Inferior parietal cortex (tissue), 1 donor: ENCODE measurements around the gene ALDH3A2.
"Not testable (repeated sequence)": the region's sequence is repeated elsewhere in the genome, so short reads cannot be mapped to it uniquely, and the experiment has no call there.

Experiments
- DNase-seq: peaks from one replicate; pipeline ENCODE4 v3.0.0-alpha.2; 2016; ENCODE audit errors: extremely low spot score

ALDH3A2 gene

DNA sequence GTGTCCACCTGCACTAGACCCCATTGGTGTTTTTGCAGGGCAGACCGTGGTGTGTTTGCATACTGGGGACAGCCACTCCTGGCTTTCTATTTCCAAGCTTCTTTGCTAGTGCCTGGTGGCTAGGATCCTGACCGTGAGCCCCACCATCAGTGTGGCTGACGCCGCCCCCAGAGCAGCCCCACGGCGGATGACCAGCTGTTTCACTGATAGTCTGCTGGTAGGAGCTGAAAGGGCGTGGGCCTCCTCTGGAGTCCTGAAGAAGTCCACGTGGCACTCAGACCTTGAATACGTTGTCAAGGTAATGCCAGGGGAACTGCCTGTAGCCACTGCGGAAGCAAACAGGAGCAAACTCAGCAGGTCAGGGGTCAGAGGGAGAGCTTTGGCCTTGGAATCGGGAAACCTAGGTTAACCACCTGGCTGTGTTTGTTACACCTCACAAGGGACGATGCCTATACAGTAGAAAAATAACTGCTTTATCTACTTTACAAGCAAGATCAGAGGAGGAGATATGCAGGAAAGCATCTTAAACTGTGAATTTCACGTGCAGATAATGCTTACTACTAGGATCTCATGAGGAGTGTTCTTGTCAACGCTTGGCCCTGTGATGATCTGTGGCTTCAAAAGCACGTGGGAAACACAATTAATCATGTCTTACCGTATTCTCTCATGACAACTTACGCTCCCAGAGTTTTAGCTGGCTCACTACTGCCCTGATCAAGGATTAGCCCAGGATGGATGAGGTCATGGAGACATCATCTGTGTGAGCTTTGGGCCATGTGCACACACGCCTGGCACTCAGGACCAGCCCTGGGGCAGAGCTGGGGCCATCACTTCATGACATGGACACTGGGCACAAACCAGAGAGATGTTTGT, 30.3 kb downstream of the ALDH3A2 start:
- DNase-seq = no peak

DNA sequence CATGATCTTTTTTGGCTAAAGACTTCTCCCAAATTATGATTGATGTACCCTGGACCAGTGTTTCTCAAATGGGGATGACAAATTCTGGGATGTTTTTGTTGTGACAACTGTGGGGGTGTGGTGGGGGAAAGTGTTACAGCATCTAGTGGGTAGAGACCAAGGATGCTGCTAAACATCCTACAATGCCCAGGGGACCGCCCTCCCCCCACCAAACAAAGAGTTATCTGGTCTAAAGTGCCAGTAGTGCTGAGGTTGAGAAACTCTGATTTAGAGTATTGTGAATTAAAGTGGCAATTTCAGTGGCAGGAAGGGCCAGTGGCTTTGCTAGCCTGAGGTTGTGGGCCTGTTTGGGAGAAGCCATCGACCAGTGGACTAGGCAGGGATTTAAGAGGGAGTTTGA, 34.6 kb downstream of the ALDH3A2 start:
- no peak for DNase-seq

DNA sequence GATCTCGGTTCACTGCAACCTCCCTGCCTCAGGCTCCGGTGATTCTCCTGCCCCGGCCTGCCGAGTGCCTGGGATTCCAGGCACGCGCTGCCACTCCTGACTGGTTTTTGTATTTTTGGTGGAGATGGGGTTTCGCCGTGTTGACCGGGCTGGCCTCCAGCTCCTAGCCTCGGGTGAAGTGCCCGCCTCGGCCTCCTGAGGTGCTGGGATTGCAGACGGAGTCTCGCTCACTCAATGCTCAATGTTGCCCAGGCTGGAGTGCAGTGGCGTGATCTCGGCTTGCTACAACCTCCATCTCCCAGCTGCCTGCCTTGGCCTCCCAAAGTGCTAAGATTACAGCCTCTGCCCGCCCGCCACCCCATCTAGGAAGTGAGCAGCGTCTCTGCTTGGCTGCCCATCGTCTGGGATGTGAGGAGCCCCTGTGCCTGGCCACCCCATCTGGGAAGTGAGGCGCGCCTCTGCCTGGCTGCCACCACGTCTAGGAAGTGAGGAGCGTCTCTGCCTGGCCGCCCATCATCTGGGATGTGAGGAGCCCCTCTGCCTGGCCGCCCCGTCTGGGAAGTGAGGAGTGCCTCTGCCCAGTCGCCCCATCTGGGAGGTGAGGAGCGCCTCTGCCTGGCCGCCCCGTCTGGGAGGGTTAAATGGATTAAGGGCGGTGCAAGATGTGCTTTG, 36.5 kb downstream of the ALDH3A2 start:
- not testable (repeated sequence) for DNase-seq

DNA sequence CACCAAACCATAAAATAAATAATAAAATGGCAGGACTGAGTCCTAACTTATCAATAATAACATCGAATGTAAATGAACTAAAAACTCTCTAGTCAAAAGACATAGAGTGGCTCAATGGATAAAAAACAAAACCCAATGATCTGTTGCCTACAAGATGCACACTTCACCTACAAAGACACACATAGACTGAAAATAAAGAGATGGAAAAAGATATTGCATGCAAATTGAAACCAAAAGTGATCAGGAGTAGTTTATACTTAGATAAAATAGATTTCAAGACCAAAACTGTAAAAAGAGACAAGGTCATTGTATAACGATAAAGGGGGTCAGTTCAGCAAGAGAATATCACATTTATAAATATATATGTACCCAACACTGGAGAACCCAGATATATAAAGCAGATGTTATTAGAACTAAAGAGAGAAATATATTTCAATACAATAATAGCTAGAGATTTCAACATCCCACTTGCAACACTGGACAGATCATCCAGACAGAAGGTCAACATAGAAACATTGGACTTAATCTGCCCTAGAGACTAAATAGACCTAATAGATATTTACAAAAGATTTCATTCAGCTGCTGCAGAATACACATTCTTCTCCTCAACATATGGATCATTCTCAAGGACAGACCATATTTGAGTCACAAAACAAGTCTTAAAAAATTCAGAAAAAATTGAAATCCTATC, 38.0 kb downstream of the ALDH3A2 start:
- no peak for DNase-seq

DNA sequence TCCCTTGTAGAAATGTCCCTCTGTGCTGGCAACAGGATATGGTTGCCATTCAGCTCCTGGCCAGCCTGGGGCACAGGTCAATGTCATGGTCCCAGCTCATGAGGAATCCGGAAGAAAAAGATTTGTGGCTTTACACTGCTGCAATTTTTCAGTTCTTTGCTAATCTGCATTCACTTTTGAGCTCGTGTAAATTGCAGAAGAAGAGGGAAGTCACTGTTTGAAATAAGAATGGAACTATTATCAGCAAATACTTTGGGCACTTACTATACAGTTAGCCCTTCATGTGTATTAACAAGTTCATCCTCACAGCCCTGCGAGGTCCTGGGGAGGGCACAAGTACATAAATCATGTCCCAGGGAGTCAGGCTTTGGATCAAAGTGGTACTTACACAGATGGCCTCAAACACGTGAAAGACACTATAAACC, 53.7 kb downstream of the ALDH3A2 start:
- no peak for DNase-seq

DNA sequence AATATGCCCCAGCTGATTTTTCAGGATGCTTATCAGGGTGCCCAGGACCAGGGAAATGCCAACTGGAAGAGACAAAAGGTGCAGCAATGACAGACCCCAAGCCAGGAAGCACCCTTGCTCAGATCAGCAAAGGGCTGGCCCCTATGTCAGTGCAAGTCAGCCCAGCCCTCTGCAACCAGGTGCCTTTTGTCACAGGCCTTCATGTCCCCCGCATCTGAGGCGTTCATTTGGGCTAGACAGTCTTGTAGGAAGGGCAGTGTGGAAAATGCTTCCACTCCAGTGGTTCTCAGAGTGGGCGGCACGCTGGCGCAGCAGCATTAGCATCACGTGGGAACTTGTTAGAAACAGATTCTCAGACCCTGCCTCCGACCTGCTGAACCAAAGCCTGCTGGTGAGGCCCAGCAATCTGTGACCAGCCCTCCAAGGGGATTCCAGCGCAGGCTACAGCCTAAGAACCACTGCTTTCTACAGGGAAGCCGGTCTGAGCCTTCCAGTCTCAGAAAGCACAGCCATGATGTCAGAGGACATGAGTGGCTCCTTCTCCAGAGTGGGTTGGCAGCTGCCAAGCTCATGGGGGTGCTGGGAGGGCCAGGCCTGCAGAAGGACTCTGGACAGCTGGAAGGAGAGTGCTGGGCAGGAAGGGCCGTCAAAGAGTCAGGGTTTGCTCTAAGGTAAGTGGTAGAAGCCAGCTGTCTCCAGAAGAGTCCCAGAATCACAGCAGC, 54.7 kb downstream of the ALDH3A2 start:
- no peak for DNase-seq

DNA sequence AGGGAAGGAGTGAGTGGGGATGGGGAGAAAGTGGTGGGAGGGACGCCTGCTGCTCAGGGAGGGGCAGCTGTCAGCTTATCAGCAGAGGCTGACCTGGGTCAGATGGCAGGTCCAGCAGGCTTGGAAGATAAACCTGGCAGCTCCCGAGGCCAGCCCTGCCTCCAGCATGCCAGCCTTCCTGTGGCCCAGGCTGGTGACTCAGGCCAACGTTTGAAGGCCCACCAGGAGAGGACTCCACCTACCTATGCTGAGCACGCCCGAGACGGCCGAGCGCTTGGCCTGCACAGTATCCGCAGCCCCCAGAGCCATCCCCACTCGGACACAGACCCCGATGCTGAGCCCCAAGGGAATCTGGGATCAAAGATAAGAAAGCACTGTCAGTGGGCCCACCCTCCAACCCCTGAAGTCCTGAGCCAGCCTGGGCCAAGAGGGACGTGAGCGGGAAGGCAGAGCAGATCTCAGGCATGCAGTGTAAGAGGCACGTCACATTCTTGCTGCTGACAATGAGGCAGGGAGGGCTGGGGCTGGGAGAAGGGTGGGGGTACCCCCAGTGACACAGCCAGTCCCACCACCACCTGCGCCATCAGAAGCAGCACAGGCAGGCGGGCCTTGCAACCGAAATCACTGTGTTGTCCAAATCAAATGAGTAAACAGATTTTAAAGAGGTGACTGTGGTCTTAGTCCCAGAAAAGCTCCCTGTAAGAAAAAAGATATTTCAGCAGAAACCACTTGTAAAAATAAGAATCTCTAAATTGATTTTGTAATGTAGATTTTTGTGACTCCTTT, 55.5 kb downstream of the ALDH3A2 start:
- DNase-seq = no peak

DNA sequence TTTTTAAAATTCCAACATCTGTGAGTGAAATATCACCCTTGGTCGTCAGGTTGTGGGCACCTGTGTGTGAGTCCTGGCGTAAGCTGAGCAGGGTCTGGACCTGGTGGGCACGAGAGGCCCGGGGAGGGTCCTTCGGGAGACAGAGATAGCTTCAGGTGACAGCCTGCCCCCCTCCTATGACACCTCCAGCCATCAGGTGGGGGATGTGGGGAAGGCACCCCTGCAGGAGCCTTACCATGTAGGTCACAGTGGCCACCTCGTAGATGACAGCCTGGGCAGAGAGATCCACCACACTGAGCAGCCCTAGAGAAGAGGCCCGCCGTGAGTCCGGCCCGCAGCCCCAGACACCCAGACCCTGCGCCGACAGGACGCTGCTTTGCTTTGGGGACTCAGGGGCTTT, 56.6 kb downstream of the ALDH3A2 start:
- DNase-seq = no peak

DNA sequence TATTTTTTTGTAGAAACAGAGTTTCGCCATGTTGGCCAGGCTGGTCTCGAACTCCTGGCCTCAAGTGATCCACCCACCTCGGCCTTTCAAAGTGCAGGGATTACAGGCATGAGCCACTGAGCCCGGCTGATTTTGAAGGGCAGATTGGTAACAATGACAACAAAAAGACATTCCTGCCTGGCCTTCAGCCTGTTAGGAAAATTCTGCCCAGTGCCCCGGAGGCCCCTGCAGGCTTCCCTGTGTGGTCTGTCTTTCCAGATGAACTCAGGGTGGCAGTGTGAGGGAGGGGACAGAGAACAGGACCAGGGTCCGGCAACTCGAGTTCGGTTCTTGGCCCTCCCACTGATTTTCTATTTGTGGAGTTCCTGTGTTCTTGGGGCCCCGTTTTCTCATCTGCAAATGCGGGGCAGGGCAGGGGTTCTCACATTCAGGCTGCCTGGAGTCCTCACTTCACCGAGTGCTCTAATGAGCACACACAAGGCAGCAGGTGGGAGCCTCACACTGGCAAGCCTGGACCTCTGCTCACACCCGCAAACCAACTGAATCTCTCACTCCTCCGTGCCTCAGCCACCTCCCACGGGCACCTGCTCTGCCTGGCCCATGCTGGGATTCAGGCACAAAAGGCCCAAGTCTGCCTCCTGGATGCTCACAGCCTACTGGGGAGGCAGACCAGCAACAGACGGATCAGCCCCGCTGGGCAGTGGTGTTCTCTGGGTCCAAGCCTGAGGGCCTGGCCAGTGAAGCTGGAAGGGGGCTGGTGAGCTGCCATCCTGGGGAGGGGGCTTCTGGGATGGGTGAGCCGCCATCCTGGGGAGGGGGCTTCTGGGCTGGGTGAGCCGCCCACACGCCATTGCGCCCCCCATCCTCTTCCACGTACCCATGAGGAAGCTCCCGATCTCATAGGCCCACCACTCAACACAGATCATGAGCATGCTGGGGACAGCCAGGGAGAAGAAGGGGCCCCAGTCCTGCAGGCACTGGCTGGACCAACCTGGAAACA, 57.5 kb downstream of the ALDH3A2 start:
- no peak for DNase-seq

DNA sequence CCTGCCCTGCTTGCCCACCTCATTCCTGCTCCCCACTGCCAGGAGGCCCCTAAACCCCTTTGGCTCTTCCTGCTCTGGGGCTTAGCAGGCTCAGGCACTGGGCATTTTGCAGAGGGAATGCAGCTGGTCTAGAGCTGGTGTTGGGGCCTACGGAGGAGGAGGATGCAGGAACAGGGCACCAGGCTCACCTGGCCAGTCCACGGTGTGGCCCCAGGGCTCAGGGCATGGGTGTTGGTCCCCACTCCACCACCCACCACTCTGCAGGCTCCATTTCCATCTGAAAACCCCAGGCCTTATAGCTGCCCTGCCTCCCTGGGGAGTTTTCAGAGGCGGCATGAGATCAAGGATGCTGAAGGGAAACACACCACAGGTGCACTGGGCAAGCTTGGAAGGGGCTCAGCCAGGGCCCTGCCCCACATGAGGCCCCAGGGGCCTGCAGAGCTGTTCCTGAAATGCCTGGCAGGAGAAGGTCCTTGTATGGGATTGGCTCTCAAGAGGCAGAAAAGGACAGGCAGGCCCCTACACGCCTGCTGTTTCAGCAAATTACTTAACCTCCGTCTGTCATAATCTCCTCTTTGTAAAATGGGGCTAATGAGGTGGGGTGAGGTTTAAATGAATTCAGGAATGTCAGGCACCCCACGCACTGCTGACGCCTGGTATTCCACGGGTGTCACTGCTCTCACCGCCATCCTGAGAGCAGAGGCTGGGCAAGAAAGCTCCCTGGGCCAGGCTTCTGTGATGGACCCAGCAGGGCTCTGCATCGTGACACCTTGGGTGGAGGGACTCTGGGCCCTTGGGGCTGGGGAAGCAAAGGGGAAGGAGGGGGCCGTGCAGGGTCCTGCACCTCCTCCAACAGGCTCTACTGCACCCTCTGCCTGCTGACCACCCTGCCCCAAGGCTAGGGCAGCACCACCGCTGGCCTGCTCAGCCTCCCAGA, 58.5 kb downstream of the ALDH3A2 start:
- no peak for DNase-seq

DNA sequence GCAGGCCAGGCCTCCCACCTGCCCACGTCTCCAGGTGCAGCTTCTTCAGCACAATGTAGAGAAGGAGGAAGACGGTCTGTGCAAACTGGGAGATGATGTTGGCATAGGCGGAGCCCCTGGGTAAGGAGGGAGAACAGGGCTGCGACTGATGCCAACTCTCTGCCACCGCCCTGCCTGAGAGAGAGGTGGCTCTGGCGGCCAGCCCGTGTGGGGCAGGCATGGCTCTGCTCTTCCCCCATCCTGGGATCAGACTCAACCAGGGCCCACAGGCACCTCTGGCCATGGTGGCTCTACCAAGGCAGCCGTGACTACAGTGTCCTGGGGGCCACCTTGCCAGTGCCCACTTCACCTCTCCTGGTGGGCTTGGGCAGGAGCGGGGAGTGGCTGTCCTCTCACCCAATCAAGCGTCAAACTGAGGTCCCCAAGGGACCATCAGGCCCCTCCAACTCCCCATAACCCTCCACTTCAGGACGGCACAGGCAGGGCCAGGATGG, 59.2 kb downstream of the ALDH3A2 start:
- no peak for DNase-seq

DNA sequence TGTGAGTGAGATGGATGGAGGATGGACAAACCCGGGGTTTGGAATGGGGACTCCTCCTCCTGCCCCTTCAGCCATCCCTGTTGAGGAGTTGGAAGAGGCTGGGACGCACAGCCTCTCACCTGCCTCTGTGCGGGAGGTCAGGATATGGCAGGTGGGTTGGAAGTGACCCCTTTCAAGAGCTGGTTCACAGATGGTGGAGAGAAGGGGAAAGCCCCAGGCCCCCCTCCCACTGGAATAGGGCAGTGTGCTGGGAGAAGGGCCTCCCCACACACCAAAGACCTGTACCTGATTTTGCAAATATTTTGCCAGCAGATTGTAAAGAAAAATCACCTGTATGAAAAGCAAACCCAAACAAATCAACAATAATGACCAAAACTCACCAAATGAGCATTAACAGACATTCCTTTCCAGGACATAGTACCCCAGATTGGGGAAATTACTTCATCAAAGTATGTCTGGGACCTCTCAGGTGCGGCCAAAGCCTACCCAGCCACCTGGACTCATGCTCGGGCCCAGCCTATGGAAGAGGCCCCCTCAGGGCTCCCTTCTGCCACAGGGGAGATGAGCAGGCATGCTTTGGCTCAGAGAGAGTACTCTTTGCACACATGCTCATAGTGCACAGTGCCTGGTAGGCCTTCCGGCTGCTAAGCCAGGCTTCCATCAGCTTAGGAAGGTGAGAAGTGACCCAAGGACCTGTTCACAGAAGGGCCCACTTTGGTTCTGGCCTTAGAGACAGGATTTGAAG, 60.1 kb downstream of the ALDH3A2 start:
- no peak for DNase-seq

DNA sequence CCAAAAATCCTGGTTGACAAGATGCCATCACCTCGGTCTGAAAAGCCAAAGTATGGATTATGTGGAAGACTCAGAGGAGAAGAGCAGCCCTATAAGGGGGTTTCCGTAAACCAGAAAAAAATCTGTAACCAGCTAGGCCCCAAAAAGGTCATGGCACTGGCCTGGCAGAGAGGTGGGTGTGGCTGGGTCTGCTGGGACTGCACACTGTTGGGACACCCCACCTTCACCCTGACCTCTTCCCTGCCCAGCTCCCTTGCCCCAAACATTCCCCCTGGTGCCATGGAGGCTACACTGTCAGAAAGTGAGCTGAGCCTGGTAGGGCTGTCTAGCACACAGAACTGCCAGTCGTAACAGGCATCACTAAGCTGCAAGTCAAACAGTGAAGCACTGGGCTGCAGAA, 61.3 kb downstream of the ALDH3A2 start:
- no peak for DNase-seq

DNA sequence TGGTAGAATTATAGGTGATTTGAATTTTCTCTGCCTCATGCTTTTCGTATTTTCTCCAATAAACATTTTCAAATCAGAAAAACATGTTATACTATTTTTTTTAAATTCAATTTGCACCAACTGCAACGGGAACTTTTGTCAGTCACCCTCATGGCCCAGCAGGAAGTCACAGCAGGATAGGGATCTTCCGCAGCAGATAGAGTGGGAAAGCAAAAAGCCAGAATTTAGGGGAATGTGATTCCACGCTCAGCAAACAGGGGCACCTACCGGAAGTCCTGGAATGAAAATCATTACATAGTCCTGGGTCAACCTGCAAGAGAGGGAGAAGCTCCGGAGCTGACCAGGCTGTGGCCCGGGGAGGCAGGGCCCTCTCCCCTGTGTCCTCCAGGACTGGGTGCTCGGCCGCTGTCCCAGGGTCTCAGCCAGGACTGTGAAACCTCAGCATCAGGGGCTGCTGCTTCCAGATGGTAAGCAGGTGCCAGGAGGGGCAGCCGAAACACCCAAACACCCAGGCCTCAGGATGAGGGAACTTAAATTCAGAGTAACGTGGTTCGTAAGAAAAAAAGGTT, 64.0 kb downstream of the ALDH3A2 start:
- DNase-seq = no peak

DNA sequence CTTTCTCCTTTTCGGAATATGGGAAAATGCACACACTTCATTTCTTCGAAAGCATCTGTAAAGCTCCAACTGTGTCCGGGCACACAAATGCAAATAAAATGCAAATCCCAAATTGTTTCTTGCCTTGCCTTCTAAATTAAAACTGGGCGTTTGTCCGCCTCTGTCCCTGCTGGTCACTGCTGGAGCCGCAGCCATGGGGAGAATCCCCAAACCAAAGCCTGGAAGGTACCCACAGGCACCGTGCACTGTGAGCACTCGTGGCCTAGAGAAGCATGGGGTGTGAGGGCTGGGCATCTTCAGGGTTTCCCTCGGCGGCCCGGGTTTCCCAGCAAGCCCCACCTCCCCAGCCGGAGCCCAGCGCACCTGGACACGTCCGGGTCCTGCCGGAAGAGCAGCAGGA, 64.9 kb downstream of the ALDH3A2 start:
- DNase-seq = no peak

DNA sequence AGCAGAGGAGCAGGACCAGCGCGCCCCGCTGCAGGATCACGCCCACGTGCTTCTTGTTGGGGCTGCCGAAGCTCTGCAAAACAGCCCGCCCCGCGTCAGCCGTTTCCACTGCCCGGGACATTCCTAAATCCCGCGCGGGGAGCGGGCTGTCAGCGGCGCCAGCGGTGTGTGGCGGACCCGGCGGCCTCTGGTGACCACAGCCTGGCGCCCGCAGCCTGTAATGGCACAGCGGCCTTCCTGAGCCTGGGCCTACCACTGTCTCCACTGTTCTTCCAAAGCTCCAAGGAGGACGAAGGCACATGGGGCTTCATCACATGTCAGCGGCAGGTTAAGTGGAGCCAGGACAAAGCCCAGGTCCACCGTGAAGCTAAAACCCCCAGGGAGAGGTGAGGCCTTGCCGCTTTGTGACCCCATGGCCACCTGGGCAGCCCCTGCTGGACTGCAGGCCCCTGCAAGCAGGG, 65.4 kb downstream of the ALDH3A2 start:
- DNase-seq = no peak
